ENCODE results near the gene CCDC200.
A peak's percentile ranks its signal among the peaks of the same experiment; 100 is the strongest.
"Not testable (repeated sequence)": the region's sequence is repeated elsewhere in the genome, so short reads cannot be mapped to it uniquely, and the experiment has no call there.

The CCDC200 gene

DNA sequence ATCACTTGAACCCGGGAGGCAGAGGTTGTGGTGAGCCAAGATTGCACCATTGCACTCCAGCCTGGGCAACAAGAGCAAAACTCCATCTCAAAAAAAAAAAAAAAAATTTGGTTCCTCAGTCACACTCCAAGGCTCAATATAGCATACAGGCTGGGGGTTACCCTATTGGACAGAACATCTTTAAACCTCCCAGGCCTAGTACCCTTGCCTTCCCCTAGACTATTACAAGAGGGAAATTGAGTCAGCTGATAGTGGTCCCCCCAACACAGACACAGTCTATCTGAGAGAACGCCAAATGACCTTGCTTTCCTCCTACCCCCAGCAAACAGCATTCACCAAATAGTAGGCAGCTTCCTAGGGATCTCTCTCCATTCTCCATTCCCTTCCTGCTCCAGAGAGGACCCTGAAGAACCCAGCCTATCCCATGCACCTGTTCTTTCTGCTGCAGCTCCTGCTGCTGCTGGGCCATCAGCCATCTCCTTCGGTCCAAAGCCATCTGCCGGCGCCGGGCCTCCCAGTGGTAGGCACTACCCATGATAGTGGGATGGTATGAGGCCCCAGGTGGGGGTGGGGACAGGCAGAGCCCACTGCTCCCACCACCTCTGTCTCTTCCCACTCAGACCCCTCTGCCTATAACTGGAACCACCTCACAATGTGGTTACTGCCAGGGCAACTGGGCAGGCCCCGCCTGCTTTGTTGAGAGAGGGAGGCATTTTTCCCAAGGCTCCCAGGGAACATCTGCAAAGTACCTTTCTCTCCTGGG is at the start of gene CCDC200:
Gene CCDC200, minus strand, starts transcription at position 604 of the 763 bp plus-strand sequence. Its CDS starts 69 bp downstream, at position 535.
- not testable (repeated sequence) for DNase-seq

DNA sequence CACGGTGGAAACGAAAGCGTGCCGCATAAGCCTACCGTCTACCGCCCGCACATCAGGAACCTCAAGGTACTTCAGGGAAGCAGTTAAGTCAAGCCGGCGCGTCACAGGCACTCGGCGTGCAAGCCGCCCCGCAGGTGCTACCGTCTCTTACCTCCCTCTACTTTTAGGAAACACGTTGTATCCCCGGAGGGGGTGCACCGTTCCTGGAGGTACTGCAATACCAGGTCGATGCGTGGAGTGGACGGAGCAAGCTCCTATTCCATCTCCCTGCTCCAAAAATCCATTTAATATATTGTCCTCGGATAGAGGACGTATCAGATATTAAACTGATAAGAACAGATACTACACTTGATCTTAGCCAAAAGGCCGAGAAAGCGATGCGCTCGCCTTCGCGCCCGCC is 44.5 kb upstream of the CCDC200 start:
- not testable (repeated sequence) for DNase-seq

DNA sequence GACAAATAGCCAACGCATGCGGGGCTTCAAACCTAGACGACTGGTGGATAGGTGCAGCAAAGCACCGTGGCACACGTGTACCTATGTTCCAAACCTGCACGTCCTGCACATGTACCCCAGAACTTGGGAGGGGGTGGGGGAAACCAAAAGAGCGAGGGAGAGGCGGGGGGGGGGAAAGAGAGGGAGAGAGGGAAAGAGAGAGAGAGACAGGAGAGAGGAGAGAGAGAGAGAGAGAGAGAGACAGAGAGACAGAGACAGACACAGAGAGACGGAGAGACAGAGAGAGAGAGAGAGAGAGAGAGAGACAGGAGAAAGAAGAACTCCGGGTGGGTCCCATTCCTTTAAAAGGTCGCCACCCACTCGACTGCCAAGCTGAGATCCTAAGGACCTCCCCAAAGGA is 44.1 kb upstream of the CCDC200 start:
- peak in 1 of 2 donors; percentile 10 for DNase-seq

DNA sequence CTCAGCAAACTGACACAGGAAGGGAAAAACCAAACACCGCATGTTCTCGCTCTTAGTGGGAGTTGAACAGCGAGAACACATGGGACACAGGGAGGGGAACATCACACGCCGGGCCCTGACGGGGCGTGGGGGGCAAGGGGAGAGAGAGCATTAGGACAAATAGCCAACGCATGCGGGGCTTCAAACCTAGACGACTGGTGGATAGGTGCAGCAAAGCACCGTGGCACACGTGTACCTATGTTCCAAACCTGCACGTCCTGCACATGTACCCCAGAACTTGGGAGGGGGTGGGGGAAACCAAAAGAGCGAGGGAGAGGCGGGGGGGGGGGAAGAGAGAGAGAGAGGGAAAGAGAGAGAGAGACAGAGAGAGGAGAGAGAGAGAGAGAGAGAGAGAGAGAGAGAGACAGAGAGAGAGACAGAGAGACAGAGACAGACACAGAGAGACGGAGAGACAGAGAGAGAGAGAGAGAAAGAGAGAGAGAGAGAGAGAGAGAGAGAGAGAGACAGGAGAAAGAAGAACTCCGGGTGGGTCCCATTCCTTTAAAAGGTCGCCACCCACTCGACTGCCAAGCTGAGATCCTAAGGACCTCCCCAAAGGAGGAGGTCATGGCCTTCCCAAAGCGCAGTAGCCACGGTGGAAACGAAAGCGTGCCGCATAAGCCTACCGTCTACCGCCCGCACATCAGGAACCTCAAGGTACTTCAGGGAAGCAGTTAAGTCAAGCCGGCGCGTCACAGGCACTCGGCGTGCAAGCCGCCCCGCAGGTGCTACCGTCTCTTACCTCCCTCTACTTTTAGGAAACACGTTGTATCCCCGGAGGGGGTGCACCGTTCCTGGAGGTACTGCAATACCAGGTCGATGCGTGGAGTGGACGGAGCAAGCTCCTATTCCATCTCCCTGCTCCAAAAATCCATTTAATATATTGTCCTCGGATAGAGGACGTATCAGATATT is 42.4 kb upstream of the CCDC200 start:
- not testable (repeated sequence) for DNase-seq

DNA sequence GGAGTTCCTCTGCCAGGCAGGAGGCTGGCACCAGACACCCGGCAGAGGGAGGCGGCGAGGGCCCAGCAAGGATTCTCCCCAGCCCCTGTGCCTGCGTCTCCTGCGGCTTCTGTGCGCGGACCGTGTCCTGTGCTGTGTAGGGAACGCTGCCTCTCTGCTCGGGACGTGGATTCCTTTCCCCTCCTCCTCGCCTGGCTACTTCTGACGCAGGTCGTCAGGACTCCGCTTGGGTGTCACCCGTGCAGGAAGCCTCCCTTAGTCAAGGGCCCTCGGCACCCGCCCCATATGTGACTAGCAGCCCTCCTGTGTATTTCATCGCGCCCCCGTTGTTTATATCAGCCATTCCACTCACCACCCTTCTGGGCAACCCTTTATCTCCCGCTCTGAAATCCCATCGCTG is 18.0 kb upstream of the CCDC200 start:
- not testable (repeated sequence) for DNase-seq

DNA sequence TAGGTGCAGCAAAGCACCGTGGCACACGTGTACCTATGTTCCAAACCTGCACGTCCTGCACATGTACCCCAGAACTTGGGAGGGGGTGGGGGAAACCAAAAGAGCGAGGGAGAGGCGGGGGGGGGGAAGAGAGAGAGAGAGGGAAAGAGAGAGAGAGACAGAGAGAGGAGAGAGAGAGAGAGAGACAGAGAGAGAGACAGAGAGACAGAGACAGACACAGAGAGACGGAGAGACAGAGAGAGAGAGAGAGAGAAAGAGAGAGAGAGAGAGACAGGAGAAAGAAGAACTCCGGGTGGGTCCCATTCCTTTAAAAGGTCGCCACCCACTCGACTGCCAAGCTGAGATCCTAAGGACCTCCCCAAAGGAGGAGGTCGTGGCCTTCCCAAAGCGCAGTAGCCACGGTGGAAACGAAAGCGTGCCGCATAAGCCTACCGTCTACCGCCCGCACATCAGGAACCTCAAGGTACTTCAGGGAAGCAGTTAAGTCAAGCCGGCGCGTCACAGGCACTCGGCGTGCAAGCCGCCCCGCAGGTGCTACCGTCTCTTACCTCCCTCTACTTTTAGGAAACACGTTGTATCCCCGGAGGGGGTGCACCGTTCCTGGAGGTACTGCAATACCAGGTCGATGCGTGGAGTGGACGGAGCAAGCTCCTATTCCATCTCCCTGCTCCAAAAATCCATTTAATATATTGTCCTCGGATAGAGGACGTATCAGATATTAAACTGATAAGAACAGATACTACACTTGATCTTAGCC is 12.4 kb upstream of the CCDC200 start:
- not testable (repeated sequence) for DNase-seq

DNA sequence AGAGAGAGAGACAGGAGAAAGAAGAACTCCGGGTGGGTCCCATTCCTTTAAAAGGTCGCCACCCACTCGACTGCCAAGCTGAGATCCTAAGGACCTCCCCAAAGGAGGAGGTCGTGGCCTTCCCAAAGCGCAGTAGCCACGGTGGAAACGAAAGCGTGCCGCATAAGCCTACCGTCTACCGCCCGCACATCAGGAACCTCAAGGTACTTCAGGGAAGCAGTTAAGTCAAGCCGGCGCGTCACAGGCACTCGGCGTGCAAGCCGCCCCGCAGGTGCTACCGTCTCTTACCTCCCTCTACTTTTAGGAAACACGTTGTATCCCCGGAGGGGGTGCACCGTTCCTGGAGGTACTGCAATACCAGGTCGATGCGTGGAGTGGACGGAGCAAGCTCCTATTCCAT is 11.2 kb upstream of the CCDC200 start:
- DNase-seq = not testable (repeated sequence)

DNA sequence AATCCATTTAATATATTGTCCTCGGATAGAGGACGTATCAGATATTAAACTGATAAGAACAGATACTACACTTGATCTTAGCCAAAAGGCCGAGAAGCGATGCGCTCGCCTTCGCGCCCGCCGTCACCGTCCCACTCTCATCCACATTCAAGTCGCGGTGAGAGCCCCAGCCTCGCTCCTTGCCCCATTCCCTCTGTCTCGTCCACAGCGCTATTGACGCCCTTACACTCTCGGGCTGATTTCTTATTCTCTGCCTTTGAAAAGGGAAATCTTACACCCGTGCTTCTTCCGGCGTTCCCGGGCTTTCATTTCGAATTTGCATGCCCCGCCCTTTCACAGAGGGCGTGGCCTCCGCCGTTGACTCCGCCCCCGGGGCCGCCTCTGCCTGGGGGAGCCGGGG is 5.5 kb upstream of the CCDC200 start, which contains the start of gene RNU2-1:
Gene RNU2-1, minus strand, starts transcription at position 101 of the 400 bp plus-strand sequence.
- not testable (repeated sequence) for DNase-seq

DNA sequence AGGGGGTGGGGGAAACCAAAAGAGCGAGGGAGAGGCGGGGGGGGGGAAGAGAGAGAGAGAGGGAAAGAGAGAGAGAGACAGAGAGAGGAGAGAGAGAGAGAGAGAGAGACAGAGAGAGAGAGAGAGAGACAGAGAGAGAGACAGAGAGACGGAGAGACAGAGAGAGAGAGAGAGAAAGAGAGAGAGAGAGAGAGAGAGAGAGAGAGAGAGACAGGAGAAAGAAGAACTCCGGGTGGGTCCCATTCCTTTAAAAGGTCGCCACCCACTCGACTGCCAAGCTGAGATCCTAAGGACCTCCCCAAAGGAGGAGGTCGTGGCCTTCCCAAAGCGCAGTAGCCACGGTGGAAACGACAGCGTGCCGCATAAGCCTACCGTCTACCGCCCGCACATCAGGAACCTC is 4.8 kb upstream of the CCDC200 start:
- not testable (repeated sequence) for DNase-seq

DNA sequence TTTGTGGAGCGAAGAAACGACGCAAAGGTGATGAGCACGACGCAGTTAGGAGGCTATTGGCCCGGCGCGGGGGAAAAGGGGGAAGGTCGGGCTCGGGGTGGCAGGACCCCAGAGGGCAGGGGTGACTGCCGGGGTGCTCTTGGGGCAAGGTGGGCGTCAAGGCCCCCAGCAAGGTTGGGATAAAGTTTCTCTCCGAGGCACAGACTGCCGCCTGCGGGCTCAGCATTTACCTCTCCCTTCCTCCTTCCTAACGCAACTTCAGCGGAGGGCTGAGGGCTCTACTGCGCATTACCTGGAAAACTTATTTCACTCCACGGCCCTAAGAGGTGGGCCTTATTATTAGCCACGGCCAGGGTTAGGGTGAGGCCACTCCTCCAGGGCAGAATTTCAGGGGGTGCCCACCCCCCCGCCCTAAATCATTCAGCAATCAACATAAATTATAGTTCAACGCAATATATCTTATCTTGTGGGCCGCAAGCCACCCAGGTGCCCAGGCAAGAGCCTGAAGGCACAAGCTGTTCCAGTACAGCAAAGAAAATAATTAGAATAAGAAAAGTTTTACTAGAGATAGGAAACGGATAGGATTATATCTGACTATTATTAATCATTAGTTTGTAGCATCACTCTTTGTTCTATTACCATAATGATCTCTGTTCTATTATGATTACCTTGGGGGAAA is 3.7 kb upstream of the CCDC200 start:
- DNase-seq = peak in 1 of 2 donors; percentile 35

DNA sequence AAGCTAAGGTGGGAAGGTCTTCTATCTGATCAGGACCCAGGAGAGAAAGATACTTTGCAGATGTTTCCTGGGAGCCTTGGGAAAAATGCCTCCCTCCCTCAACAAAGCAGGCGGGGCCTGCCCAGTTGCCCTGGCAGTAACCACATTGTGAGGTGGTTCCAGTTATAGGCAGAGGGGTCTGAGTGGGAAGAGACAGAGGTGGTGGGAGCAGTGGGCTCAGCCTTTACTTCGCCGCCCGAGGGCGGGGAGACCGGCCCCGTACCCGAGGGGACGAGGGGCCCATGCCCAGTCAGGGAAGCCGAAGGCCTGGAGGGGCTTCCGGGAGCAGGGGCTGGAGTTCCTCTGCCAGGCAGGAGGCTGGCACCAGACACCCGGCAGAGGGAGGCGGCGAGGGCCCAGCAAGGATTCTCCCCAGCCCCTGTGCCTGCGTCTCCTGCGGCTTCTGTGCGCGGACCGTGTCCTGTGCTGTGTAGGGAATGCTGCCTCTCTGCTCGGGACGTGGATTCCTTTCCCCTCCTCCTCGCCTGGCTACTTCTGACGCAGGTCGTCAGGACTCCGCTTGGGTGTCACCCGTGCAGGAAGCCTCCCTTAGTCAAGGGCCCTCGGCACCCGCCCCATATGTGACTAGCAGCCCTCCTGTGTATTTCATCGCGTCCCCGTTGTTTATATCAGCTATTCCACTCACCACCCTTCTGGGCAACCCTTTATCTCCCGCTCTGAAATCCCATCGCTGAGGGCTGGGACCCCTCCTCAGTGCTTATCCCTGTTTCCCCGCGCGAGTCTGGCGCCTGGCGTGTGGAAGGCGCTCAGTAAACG is 3.0 kb upstream of the CCDC200 start:
- DNase-seq = not testable (repeated sequence)

DNA sequence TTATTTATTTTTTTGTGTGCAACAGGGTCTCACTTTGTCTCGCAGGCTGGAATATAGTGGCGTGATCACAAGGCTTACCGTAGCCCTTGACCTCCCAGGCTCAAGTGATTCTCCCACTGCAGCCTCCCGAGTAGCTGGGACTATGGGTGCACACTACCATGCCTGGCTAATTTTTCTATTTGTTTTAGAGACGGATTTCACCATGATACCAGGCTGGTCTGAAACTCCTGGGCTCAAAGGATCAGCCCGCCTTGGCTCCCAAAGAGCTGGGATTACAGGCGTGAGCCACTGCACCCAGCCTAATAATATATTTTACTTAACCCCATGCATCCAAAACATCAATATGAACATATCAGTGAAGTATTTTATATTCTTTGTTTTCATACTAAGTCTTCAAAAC is 2.0 kb downstream of the CCDC200 start:
- no peak for DNase-seq

DNA sequence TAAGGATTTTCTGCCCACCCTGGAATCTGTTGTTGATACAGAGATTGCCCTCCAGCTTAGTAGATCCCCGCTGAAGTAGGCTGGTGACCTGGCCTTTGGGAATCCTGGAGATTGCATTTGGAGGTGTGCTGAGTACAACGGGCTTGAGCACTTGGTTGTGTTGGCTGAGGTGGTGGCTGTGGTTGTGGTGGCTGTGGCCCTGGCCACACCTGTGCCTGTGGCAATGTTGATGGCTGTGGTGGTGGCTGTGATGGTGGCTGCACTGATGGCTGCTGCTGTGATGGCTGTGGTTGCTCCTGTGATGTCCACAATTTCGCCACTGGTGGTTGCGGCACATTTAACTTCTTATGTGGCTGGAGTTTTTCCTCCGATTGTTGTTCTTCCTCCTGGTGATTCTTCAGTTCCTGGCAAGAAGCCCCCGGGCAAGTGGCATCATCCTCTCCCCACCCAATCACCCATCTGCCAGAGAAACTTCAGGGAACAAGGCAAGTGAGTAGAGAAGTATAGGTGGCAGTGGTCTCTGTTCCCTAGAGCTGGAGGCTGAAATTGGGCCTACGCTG is 4.2 kb downstream of the CCDC200 start:
- DNase-seq = no peak

DNA sequence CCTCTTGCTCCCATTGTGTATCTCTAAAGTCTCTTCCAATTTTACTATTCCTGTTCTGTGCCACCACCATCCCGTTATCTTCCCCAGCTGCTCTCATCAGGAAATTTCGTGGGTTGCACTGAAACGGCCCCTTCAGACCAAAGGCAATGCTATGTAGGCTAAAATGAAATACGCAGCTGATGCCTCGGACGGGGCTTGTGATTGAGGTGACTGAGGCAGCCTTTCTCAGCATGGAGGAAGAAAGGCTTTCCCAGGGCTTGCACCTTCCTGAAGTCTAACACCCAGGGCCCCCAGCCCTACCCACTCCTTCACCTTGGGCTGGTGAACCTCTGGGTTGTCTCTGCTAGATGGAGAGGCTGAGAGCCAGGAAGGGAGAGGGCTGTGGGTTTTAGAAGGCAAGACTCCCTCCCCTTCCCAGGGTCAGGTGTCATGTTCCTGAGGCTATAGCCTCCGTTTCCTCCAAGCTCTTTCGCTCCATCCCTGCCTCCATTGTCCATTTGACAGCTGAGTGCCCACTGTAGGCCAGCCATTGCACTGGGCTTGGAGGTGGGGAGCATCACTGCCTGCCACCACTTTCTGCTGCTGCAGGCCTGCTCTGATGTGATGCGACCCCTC is 7.8 kb downstream of the CCDC200 start:
- DNase-seq = no peak

DNA sequence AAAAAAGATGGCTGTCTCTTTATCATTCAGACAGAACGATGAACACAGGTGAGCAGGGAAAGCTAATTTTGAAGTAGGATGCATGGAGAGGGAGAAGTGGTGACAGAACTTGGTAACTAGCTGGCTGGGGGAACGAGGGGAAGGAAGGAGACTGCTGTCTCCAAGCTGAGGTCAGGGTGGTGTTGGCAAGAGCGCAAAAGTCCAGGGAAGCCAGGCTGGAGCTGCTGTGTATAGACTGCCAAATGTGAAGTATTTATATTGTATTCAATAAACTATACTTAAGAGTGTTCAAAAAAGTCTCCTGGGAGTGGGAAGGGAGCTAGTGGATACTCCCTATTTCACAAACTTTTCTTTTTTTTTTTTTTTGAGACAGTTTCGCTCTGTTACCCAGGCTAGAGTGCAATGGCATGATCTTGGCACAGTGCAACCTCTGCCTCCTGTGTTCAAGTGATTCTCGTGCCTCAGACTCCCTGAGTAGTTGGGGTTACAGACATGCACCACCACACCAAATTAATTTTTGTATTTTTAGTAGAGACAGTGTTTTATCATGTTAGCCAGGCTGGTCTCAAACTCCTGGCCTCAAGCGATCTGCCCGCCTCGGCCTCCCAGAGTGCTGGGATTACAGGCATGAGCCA is 8.6 kb downstream of the CCDC200 start:
- no peak for DNase-seq

DNA sequence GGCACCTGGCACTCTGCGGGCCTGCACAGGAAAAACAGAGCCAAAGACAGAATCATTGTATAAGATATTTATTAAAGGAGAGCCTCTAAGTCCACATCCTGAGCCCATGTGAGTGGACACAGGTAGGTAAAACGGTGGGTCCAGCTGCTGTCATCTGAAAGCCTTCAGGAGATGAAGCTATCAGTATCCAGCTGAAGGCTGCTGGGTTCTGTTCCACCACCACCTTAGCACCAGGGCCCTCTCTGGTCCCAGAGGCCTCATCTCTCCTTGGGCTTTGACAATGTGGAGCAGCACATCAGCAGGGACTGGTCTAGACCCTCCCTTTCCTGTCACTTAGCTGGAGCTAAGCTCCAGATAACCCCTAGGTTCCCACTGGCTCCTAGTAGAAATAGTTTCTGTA is 9.4 kb downstream of the CCDC200 start:
- no peak for DNase-seq

DNA sequence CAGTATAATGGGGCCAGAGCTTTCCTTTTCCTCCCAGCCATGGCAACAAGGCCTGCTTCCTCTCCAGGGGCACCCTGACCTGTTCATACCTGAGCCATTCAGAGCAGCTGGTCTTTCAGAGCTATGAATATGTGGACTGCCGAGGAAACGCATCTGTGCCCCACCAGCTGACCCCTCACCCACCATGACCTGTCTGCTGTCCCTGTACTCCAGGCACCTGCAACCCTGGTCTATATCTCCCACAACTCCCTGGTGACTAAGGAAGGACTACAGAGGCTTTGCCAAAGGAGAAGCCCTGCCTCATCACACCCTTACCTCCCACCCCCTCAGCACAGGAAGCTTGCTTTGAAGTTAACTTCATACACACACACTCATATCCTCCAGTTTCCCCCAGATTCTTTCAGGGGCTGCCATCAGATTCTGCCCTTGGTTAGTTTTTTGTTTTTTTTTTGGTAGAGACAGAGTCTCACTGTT is 10.8 kb downstream of the CCDC200 start:
- DNase-seq = no peak

DNA sequence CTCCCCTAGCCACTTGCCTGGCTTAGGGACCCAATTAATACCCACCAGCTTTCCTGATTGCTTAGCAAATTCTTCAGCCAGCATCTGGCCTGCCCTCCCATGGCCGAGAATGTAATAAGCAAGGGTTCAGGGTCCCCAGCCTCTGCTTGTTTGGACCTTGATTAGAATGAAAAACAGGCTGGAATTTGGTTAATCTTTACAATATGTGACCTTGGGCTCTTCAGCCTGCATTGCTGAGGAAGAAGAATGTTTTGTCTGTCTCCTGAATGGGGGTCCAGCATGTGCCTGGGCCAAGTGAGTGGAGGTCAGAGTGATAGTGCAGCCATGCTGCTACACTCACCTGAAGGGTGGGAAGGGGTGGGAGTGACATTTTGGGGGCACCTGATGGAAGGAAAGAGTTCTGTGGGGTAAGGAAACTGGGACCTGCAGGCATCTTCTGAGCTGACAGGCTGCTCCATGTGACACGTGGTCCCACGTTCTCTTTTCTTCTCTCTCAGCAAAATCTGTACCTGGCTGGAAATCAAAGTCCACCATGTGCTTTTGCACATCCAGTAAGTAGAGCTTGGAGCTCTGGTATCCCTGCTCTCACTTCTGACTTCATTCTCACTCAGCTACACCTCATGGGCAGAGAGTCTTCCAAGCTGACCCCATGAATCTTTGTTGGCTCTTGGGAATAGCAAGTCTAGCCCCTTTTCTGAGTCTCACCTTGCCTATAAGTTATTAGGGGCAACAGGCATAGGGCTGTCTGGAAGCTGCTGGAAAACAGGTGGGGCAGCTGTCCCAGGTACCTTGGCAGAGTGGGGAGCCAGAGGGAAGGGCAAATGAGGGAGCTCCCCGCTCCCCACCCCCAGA is 11.4 kb downstream of the CCDC200 start:
- DNase-seq = no peak

DNA sequence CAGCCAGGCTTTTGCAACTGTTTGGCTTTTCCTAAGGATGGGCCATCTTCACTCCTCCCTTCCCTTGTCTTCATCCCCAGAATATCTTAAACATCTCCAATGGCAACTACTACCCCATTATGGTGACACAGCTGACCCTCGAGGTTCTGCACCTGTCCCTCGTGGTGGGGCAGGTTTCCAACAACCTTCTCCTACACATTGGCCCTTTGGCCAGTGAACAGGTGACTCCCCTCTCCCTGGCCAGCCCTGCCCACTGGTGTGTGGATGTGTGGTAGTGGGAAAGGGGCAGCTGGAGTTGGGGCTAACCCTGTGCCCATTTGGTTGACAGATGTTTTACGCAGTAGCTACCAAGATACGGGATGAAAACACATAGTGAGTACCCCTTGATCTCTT is 12.1 kb downstream of the CCDC200 start:
- no peak for DNase-seq
